Measurements from ENCODE around the gene ABCG4.

DNA sequence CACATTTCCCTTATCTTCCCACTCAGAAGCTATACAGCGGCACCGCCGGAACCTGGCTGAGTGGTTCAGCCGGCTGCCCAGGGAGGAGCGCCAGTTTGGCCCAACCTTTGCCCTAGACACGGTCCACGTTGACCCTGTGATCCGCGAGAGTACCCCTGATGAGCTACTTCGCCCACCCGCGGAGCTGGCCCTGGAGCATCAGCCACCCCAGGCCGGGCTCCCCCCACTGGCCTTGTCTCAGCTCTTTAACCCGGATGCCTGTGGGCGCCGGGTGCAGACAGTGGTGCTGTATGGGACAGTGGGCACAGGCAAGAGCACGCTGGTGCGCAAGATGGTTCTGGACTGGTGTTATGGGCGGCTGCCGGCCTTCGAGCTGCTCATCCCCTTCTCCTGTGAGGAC, 24.6 kb downstream of the ABCG4 start:
- TF ChIP-seq, protein P1, sequence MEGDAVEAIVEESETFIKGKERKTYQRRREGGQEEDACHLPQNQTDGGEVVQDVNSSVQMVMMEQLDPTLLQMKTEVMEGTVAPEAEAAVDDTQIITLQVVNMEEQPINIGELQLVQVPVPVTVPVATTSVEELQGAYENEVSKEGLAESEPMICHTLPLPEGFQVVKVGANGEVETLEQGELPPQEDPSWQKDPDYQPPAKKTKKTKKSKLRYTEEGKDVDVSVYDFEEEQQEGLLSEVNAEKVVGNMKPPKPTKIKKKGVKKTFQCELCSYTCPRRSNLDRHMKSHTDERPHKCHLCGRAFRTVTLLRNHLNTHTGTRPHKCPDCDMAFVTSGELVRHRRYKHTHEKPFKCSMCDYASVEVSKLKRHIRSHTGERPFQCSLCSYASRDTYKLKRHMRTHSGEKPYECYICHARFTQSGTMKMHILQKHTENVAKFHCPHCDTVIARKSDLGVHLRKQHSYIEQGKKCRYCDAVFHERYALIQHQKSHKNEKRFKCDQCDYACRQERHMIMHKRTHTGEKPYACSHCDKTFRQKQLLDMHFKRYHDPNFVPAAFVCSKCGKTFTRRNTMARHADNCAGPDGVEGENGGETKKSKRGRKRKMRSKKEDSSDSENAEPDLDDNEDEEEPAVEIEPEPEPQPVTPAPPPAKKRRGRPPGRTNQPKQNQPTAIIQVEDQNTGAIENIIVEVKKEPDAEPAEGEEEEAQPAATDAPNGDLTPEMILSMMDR (IDR thresholded peaks at IDR 0.05) = no peak
- no peak for TF ChIP-seq POLR2A (IDR thresholded peaks at IDR 0.05)
